ENCODE measurements around the gene ZDHHC14. TPM values are rescaled to one million over a fixed set of nuclear protein-coding genes. Genes with fewer than 3 reads are reported as not detected.

The ZDHHC14 gene
- total RNA-seq, 1 donor from 2014 or later, result 14.5 TPM

- intact Hi-C loops (cut with DNase I), result no loop called here
- DNase-seq (ENCODE audit: low spot score in 2 of 2), result no peak
These were observed 303.8 kb downstream of the ZDHHC14 start for GRCh38 chr6:157684620-157685299.

GRCh38 chr6:157685596-157686280, 304.7 kb downstream of the ZDHHC14 start:
- H3K4me1 ChIP-seq, result no peaks in the 10 kb centered on the region
- H3K9me3 ChIP-seq, result no peaks in the 10 kb centered on the region
- TF ChIP-seq CTCF (IDR thresholded peaks at IDR 0.05), result no peak
- no peak overlapping the region for H3K27ac ChIP-seq
- no peaks in the 10 kb centered on the region for H3K36me3 ChIP-seq
- H3K4me3 ChIP-seq, result no peak overlapping the region
- intact Hi-C loops (cut with DNase I), result no loop called here
- no peak for DNase-seq (ENCODE audit: low spot score in 2 of 2)
- no peaks in the 10 kb centered on the region for H3K27me3 ChIP-seq

More at GRCh38 chr6:157684620-157685299, 303.8 kb downstream of the ZDHHC14 start:
- Histone ChIP-seq H3K27me3 (no peaks in the 10 kb centered on the region), H3K4me3 (no peak overlapping the region), H3K9me3 (no peaks in the 10 kb centered on the region), H3K36me3 (no peaks in the 10 kb centered on the region), H3K27ac (no peak overlapping the region), H3K4me1 (no peaks in the 10 kb centered on the region)
- no peak for TF ChIP-seq CTCF (IDR thresholded peaks at IDR 0.05)

GRCh38 chr6:157688275-157688959, 307.4 kb downstream of the ZDHHC14 start:
- Histone ChIP-seq H3K9me3 (no peaks in the 10 kb centered on the region), H3K27me3 (no peaks in the 10 kb centered on the region), H3K4me1 (no peaks in the 10 kb centered on the region), H3K36me3 (no peaks in the 10 kb centered on the region), H3K4me3 (no peak overlapping the region), H3K27ac (no peak overlapping the region)
- intact Hi-C loops (cut with DNase I), result no loop called here
- no peak for TF ChIP-seq CTCF (IDR thresholded peaks at IDR 0.05)
- no peak for DNase-seq (ENCODE audit: low spot score in 2 of 2)

- TF ChIP-seq CTCF (IDR thresholded peaks at IDR 0.05), result no peak
- Histone ChIP-seq H3K27me3 (no peaks in the 10 kb centered on the region), H3K4me1 (peaks cover 0 to 3% of the 10 kb centered on the region in 2 donors), H3K27ac (no peak overlapping the region), H3K9me3 (no peaks in the 10 kb centered on the region), H3K36me3 (no peaks in the 10 kb centered on the region), H3K4me3 (no peak overlapping the region)
- DNase-seq (ENCODE audit: low spot score in 2 of 2), result no peak
- intact Hi-C loops (cut with DNase I), result no loop called here
These were observed 308.1 kb downstream of the ZDHHC14 start for GRCh38 chr6:157688960-157689599.

DNA sequence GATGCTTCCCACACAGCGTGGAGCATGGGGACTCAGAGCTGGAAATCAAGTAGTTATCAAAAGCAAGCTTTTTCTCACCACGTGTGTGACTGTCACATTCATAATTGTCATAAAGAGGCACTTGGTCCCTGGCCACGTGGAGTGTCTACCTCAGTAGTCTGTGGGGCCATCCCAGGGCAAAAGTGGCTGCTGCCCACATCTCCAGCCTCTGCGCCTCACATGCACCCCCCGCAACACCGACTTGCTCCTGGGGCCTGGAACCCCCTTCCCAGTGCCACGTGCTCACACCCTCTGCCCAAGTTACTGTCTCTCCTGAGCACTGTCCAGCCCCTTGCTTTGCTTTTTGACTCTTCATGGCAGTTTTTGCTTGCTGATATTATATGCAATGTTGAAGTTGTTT, 308.9 kb downstream of the ZDHHC14 start:
- H3K27me3 ChIP-seq, result no peaks in the 10 kb centered on the region
- peaks cover 0 to 10% of the 10 kb centered on the region in 2 donors for H3K4me1 ChIP-seq
- H3K9me3 ChIP-seq, result no peaks in the 10 kb centered on the region
- no peaks in the 10 kb centered on the region for H3K36me3 ChIP-seq
- intact Hi-C loops (cut with DNase I), result no loop called here
- TF ChIP-seq CTCF (IDR thresholded peaks at IDR 0.05), result no peak
- no peak for DNase-seq (ENCODE audit: low spot score in 2 of 2)
- H3K27ac ChIP-seq, result no peak overlapping the region
- H3K4me3 ChIP-seq, result no peak overlapping the region

Measured in ascending aorta (tissue), 2 donors.